CD8-positive, alpha-beta memory T cell (primary cell): ENCODE results near the gene DUSP16. TPM values are rescaled to one million over a fixed set of nuclear protein-coding genes. Genes with fewer than 3 reads are reported as not detected.

Experiments used
- CTCF ChIA-PET: fragments of 350-600 bp; sonication (Branson Sonifier 250); formaldehyde crosslinking; loops from one replicate; lab custom pipeline; 2021; ENCODE audit warnings: antibody characterized with exemption; lab: Charles Lee
- POLR2A ChIA-PET: fragments of 350-600 bp; sonication (Branson Sonifier 250); formaldehyde crosslinking; loops from one replicate; lab custom pipeline; 2021; ENCODE audit warnings: antibody characterized with exemption; lab: Charles Lee
- DNase-seq, 5 donors: peaks; one replicate each; pipeline versions ENCODE4 v3.0.0 to v3.0.0-alpha.2; 2020 to 2022; ENCODE audit warnings: mixed read lengths in 1 of 5
- H3K27ac ChIP-seq: one replicate; pipeline ENCODE4 v1.7.0; 2013; ENCODE audit warnings: low read depth, mild to moderate bottlenecking, low read length, moderate library complexity
- H3K27me3 ChIP-seq: 2 replicates; pipeline ENCODE4 v1.7.0; 2013; ENCODE audit warnings: low read length, mild to moderate bottlenecking; ENCODE audit not compliant: insufficient read depth, poor library complexity, severe bottlenecking
- H3K36me3 ChIP-seq: 2 replicates; pipeline ENCODE4 v1.7.0; 2013; ENCODE audit warnings: mild to moderate bottlenecking, low read length, moderate library complexity; ENCODE audit not compliant: insufficient read depth
- H3K4me1 ChIP-seq: 2 replicates; pipeline ENCODE4 v1.7.0; 2013; ENCODE audit warnings: mild to moderate bottlenecking, low read length, moderate library complexity; ENCODE audit not compliant: insufficient read depth
- H3K4me3 ChIP-seq: 2 replicates; pipeline ENCODE4 v1.7.0; 2013; ENCODE audit warnings: mild to moderate bottlenecking, low read length
- H3K9me3 ChIP-seq: 2 replicates; pipeline ENCODE4 v1.7.0; 2013; ENCODE audit warnings: mild to moderate bottlenecking, low read length
- H3K27ac Mint-ChIP-seq, 8 donors: one replicate each; pipeline ENCODE4 v1.8.0; 2020 to 2021; ENCODE audit warnings: mixed read lengths in 8 of 8, mild to moderate bottlenecking in 6 of 8, inconsistent platforms in 3 of 8, moderate library complexity in 3 of 8
- H3K27me3 Mint-ChIP-seq, 2 donors: one replicate each; pipeline ENCODE4 v1.8.0; 2020 to 2021; ENCODE audit warnings: mixed read lengths in 2 of 2, mild to moderate bottlenecking in 1 of 2, moderate library complexity in 1 of 2
- H3K36me3 Mint-ChIP-seq, 3 donors: one replicate each; pipeline ENCODE4 v1.8.0; 2020 to 2021; ENCODE audit warnings: mixed read lengths in 3 of 3, inconsistent platforms in 1 of 3, mild to moderate bottlenecking in 1 of 3
- H3K4me1 Mint-ChIP-seq, 3 donors: one replicate each; pipeline ENCODE4 v1.8.0; 2020 to 2021; ENCODE audit warnings: mixed read lengths in 3 of 3, inconsistent platforms in 1 of 3, mild to moderate bottlenecking in 1 of 3
- H3K4me3 Mint-ChIP-seq, 7 donors: one replicate each; pipeline ENCODE4 v1.8.0; 2020 to 2021; ENCODE audit warnings: mixed read lengths in 7 of 7, mild to moderate bottlenecking in 6 of 7, moderate library complexity in 4 of 7, inconsistent platforms in 2 of 7
- H3K9me3 Mint-ChIP-seq, 5 donors: one replicate each; pipeline ENCODE4 v1.8.0; 2020 to 2022; ENCODE audit warnings: mixed read lengths in 5 of 5, mild to moderate bottlenecking in 3 of 5, moderate library complexity in 2 of 5, inconsistent platforms in 1 of 5
- polyA plus RNA-seq: library from polyadenylated mRNA; unstranded; fragments of 300-500 nt; fragmentation: Illumina TruSeq; gene quantifications from one replicate; pipeline ENCODE4 v1.2.3, GENCODE V29; 2021
- total RNA-seq, 2 experiments: library from RNA; stranded (reverse); gene quantifications; one replicate each; pipeline ENCODE4 v1.2.3, GENCODE V29; 2021

DUSP16 gene
- total and polyA plus RNA-seq, 3 experiments from 2014 or later: 10.3 to 41.2 (median 37.5) TPM

DNA sequence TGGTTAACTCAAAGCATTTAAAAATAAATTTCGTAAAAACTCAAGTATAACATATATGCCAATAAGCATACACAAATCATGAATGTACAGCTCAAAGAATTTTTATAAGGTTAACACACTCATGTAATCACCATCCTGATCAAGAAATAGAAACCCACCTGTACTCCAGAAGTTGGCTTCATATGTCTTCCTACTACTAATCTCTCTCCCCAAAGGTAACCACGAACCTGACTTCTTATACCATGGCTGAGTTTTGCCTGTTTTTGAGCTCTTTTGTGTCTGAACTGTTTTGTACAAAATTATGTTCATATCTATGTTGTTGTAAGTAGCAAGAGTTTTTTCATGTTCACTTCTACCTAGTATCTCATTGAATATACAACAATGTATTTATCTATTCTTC is 18.7 kb downstream of the DUSP16 start:
- H3K27ac Mint-ChIP-seq: peak overlapping the region in 7 of 8 donors; percentile 2 to 91 (median 30)

GRCh38 chr12:12542964-12543363 is 19.7 kb downstream of the DUSP16 start:
- Mint-ChIP-seq H3K27me3 (no peaks in the 10 kb centered on the region), H3K36me3 (peaks cover 5 to 15% (median 14%) of the 10 kb centered on the region in 3 donors), H3K4me1 (peaks cover 26 to 38% (median 36%) of the 10 kb centered on the region in 3 donors), H3K27ac (peak overlapping the region in 2 of 8 donors; percentile 59 to 86), H3K9me3 (no peaks in the 10 kb centered on the region), H3K4me3 (no peak overlapping the region)
- no peak overlapping the region for H3K4me3 ChIP-seq
- H3K9me3 ChIP-seq: no peaks in the 10 kb centered on the region
- no peak overlapping the region for H3K27ac ChIP-seq
- H3K27me3 ChIP-seq: no peaks in the 10 kb centered on the region
- ChIA-PET CTCF (no interaction called here), POLR2A (no interaction called here)
- no peaks in the 10 kb centered on the region for H3K36me3 ChIP-seq
- peaks cover 12% of the 10 kb centered on the region for H3K4me1 ChIP-seq
- DNase-seq: no peak

More for the DNA sequence above, 18.7 kb downstream of the DUSP16 start:
- ChIA-PET CTCF (interaction anchor here (1.6 kb wide), 1 partner anchor 193 kb away, joined by 7 read pairs; no protein-coding TSS in a partner anchor), POLR2A (interaction anchor here (0.5 to 1.2 kb wide), 2 partner anchors 17 to 71 kb away, joined by 4 to 5 read pairs; no protein-coding TSS in a partner anchor)
- peaks cover 23 to 40% (median 37%) of the 10 kb centered on the region in 3 donors for H3K4me1 Mint-ChIP-seq
- peaks cover 12% of the 10 kb centered on the region for H3K4me1 ChIP-seq
- peaks cover 7 to 16% (median 14%) of the 10 kb centered on the region in 3 donors for H3K36me3 Mint-ChIP-seq
- H3K36me3 ChIP-seq: no peaks in the 10 kb centered on the region
- H3K9me3 Mint-ChIP-seq: no peaks in the 10 kb centered on the region
- H3K4me3 Mint-ChIP-seq: no peak overlapping the region
- H3K4me3 ChIP-seq: no peak overlapping the region
- H3K27me3 ChIP-seq: no peaks in the 10 kb centered on the region
- H3K9me3 ChIP-seq: no peaks in the 10 kb centered on the region
- no peak for DNase-seq
- no peaks in the 10 kb centered on the region for H3K27me3 Mint-ChIP-seq
- no peak overlapping the region for H3K27ac ChIP-seq

GRCh38 chr12:12542286-12542685 is 20.4 kb downstream of the DUSP16 start:
- DNase-seq: no peak
- H3K27me3 ChIP-seq: no peaks in the 10 kb centered on the region
- peaks cover 24 to 37% (median 36%) of the 10 kb centered on the region in 3 donors for H3K4me1 Mint-ChIP-seq
- POLR2A ChIA-PET: no interaction called here
- no peaks in the 10 kb centered on the region for H3K27me3 Mint-ChIP-seq
- no peak overlapping the region for H3K4me3 ChIP-seq
- no peak overlapping the region for H3K27ac ChIP-seq
- CTCF ChIA-PET: no interaction called here
- peaks cover 5 to 15% (median 14%) of the 10 kb centered on the region in 3 donors for H3K36me3 Mint-ChIP-seq
- H3K9me3 ChIP-seq: no peaks in the 10 kb centered on the region
- H3K27ac Mint-ChIP-seq: peak overlapping the region in 1 of 8 donors; percentile 35
- no peaks in the 10 kb centered on the region for H3K9me3 Mint-ChIP-seq
- H3K36me3 ChIP-seq: no peaks in the 10 kb centered on the region
- H3K4me3 Mint-ChIP-seq: no peak overlapping the region
- peaks cover 12% of the 10 kb centered on the region for H3K4me1 ChIP-seq

- H3K4me1 Mint-ChIP-seq: peaks cover 24 to 37% (median 36%) of the 10 kb centered on the region in 3 donors
- no peak overlapping the region for H3K27ac ChIP-seq
- no peaks in the 10 kb centered on the region for H3K9me3 ChIP-seq
- H3K4me3 Mint-ChIP-seq: no peak overlapping the region
- no peak overlapping the region for H3K4me3 ChIP-seq
- no peaks in the 10 kb centered on the region for H3K27me3 Mint-ChIP-seq
- CTCF ChIA-PET: interaction anchor here (1.4 kb wide), 1 partner anchor 195 kb away, joined by 3 read pairs; no protein-coding TSS in a partner anchor
- no peaks in the 10 kb centered on the region for H3K36me3 ChIP-seq
- no peaks in the 10 kb centered on the region for H3K9me3 Mint-ChIP-seq
- no peak for DNase-seq
- H3K36me3 Mint-ChIP-seq: peaks cover 5 to 15% (median 14%) of the 10 kb centered on the region in 3 donors
- POLR2A ChIA-PET: no interaction called here
- H3K27ac Mint-ChIP-seq: peak overlapping the region in 1 of 8 donors; percentile 22
- H3K27me3 ChIP-seq: no peaks in the 10 kb centered on the region
- peaks cover 12% of the 10 kb centered on the region for H3K4me1 ChIP-seq
These were observed 20.9 kb downstream of the DUSP16 start for GRCh38 chr12:12541782-12542181.

- Histone ChIP-seq H3K9me3 (no peaks in the 10 kb centered on the region), H3K27me3 (no peaks in the 10 kb centered on the region), H3K4me1 (peaks cover 12% of the 10 kb centered on the region), H3K36me3 (no peaks in the 10 kb centered on the region), H3K27ac (no peak overlapping the region), H3K4me3 (no peak overlapping the region)
- ChIA-PET POLR2A (interaction anchor here (0.7 kb wide), 1 partner anchor 18 kb away, joined by 6 read pairs; no protein-coding TSS in a partner anchor), CTCF (interaction anchor here (1.2 to 1.4 kb wide), 2 partner anchors 24 to 197 kb away, joined by 3 to 4 read pairs; no protein-coding TSS in a partner anchor)
- Mint-ChIP-seq H3K4me1 (peaks cover 26 to 40% (median 37%) of the 10 kb centered on the region in 3 donors), H3K9me3 (no peaks in the 10 kb centered on the region), H3K4me3 (peak overlapping the region in 1 of 7 donors; percentile 72), H3K27ac (peak overlapping the region in 4 of 8 donors; percentile 9 to 82 (median 64)), H3K27me3 (no peaks in the 10 kb centered on the region), H3K36me3 (peaks cover 5 to 14% (median 14%) of the 10 kb centered on the region in 3 donors)
- DNase-seq: no peak
These were observed 22.2 kb downstream of the DUSP16 start for GRCh38 chr12:12540261-12541013.

DNA sequence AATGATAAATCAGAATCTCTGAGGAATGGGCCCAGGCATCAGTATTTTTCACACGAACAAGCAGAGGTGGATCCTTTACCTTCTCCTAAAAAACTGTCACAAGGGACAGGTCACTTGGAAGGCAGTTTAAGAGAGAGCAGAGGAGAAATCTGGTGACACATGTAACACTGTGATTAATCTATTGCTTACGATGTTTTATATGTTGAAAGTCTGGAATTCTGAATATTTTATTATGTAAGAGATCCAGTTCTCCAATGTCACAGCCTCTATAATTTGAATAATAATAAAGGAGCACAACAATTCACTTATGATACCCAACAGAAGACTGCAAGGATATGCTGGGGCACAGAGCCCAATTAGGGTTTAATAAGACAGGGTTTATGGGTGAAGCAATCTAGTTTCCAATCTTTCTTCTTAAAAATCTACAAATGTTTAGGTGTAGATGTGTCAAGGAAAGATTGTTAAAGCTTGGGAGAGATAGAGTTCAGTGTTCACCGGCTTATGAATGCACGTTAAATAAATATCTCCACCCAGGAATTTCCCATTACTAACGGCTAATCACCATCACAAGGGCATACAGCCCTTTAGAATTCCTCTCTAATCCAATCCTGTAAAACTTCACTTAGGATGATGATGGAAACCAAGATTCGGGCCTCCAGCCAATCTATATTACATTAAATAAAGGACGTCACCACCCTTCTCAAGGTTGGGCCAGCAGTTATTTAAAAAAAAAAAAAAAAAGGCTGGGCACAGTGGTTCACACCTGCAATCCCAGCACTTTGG is 23.4 kb downstream of the DUSP16 start:
- H3K27me3 ChIP-seq: no peaks in the 10 kb centered on the region
- H3K27me3 Mint-ChIP-seq: no peaks in the 10 kb centered on the region
- no peak overlapping the region for H3K4me3 ChIP-seq
- H3K9me3 ChIP-seq: no peaks in the 10 kb centered on the region
- no peak overlapping the region for H3K4me3 Mint-ChIP-seq
- CTCF ChIA-PET: no interaction called here
- peaks cover 12% of the 10 kb centered on the region for H3K4me1 ChIP-seq
- H3K36me3 Mint-ChIP-seq: peaks cover 5 to 14% (median 14%) of the 10 kb centered on the region in 3 donors
- no peak overlapping the region for H3K27ac ChIP-seq
- no peak overlapping the region for H3K27ac Mint-ChIP-seq
- no peaks in the 10 kb centered on the region for H3K9me3 Mint-ChIP-seq
- POLR2A ChIA-PET: no interaction called here
- DNase-seq: no peak
- no peaks in the 10 kb centered on the region for H3K36me3 ChIP-seq
- peaks cover 31 to 50% (median 34%) of the 10 kb centered on the region in 3 donors for H3K4me1 Mint-ChIP-seq

DNA sequence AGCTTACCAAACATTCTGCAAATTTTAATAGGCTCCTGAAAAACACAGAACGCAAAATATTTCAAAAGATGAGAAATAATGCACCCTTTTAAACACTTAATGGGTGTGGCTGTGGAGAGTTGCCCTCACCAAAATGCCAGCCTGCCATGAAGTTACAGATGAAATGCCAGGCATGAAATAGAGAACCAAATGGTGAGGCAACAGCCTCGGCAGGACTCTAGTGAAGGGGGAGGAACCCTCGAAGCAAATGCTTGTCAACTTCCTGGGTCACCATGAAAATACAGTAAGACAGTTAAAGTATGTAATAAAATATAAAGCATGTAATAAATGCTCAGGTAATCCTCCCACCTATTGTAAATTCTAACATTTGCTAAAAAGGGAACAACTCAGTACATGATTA is 24.1 kb downstream of the DUSP16 start:
- Histone ChIP-seq H3K4me3 (no peak overlapping the region), H3K9me3 (no peaks in the 10 kb centered on the region), H3K4me1 (peaks cover 12% of the 10 kb centered on the region), H3K27ac (no peak overlapping the region), H3K36me3 (no peaks in the 10 kb centered on the region), H3K27me3 (no peaks in the 10 kb centered on the region)
- Mint-ChIP-seq H3K27ac (peak overlapping the region in 2 of 8 donors; percentile 19 to 54), H3K9me3 (no peaks in the 10 kb centered on the region), H3K27me3 (no peaks in the 10 kb centered on the region), H3K4me3 (no peak overlapping the region), H3K4me1 (peaks cover 29 to 52% (median 35%) of the 10 kb centered on the region in 3 donors), H3K36me3 (peaks cover 5 to 14% (median 14%) of the 10 kb centered on the region in 3 donors)
- no peak for DNase-seq
- ChIA-PET POLR2A (interaction anchor here (0.5 kb wide), 1 partner anchor 132 kb away, joined by 3 read pairs; no protein-coding TSS in a partner anchor), CTCF (interaction anchor here (1.0 kb wide), 1 partner anchor 198 kb away, joined by 3 read pairs; no protein-coding TSS in a partner anchor)
